A673 (cell line): Measurements from ENCODE around the gene ISG15. TPM values are rescaled to one million over a fixed set of nuclear protein-coding genes. Genes with fewer than 3 reads are reported as not detected.
A peak's percentile ranks its signal among the peaks of the same experiment; 100 is the strongest.

Experiments used
- BruUV-seq: library from RNA; stranded (reverse); fragments of 400-500 nt; replicated peaks from 2 replicates; lab custom pipeline; 2021; lab: Mats Ljungman, UMichigan
- CTCF ChIA-PET: fragments of 300-600 bp; sonication (Branson Sonifier 250); formaldehyde crosslinking; loops from one replicate; lab custom pipeline; 2022; ENCODE audit warnings: antibody characterized with exemption; lab: Charles Lee
- POLR2A ChIA-PET: fragments of 300-600 bp; sonication (Branson Sonifier 250); formaldehyde crosslinking; loops from one replicate; lab custom pipeline; 2022; ENCODE audit warnings: antibody characterized with exemption; ENCODE audit not compliant: low non-redundant PET; lab: Charles Lee
- DNase-seq: peaks from one replicate; pipeline ENCODE4 v3.0.0-alpha.2; 2015; ENCODE audit warnings: low spot score
- H3K27ac ChIP-seq: fragments of 200-600 bp; sonication (generic); 2 replicates; pipeline ENCODE4 v1.5.1; 2016; ENCODE audit warnings: mixed run types, low read depth, mild to moderate bottlenecking, mixed read lengths, antibody characterized with exemption, low read length; ENCODE audit not compliant: poor library complexity, severe bottlenecking
- H3K27me3 ChIP-seq: fragments of 200-600 bp; sonication (generic); replicated peaks from 2 replicates; pipeline ENCODE4 v1.6.1; 2017; ENCODE audit warnings: mixed run types, low read depth, mild to moderate bottlenecking, mixed read lengths, antibody characterized with exemption, low read length; ENCODE audit not compliant: insufficient read depth, poor library complexity
- H3K36me3 ChIP-seq: fragments of 200-600 bp; sonication (generic); 2 replicates; pipeline ENCODE4 v1.6.1; 2016; ENCODE audit warnings: mixed run types, mild to moderate bottlenecking, mixed read lengths, antibody characterized with exemption, low read length; ENCODE audit not compliant: insufficient read depth, poor library complexity, severe bottlenecking
- H3K4me1 ChIP-seq: fragments of 200-600 bp; sonication (generic); 2 replicates; pipeline ENCODE4 v1.6.1; 2017; ENCODE audit warnings: mixed run types, mild to moderate bottlenecking, mixed read lengths, antibody characterized with exemption, low read length; ENCODE audit not compliant: insufficient read depth, poor library complexity, severe bottlenecking
- H3K4me3 ChIP-seq: fragments of 200-600 bp; sonication (generic); 2 replicates; pipeline ENCODE4 v1.5.1; 2016; ENCODE audit warnings: low read depth, mixed run types, mild to moderate bottlenecking, mixed read lengths, low read length; ENCODE audit not compliant: poor library complexity, severe bottlenecking
- H3K9me3 ChIP-seq: fragments of 200-600 bp; sonication (generic); 2 replicates; pipeline ENCODE4 v1.6.1; 2016; ENCODE audit warnings: mixed run types, low read depth, mild to moderate bottlenecking, mixed read lengths, antibody characterized with exemption, low read length; ENCODE audit not compliant: poor library complexity, severe bottlenecking
- CTCF ChIP-seq: fragments of 300-800, 200-600 bp; sonication (generic); conservative IDR thresholded peaks from 2 replicates; pipeline ENCODE4 v1.5.1; 2017; ENCODE audit warnings: low read depth, mild to moderate bottlenecking, antibody characterized with exemption, low read length, moderate library complexity, mixed read lengths
- EZH2 ChIP-seq: fragments of 200-600 bp; sonication (generic); IDR thresholded peaks from 2 replicates; pipeline ENCODE4 v1.6.1; 2017; ENCODE audit warnings: borderline replicate concordance, low read depth, mild to moderate bottlenecking, mixed read lengths, antibody characterized with exemption, low read length; ENCODE audit not compliant: poor library complexity, severe bottlenecking
- intact Hi-C: fragments of 100-400 bp; cut with micrococcal nuclease; formaldehyde crosslinking; loops from one replicate; pipeline ENCODE4 v1.10.0; 2022; ENCODE audit not compliant: unreplicated experiment
- total RNA-seq: library from RNA; stranded (reverse); gene quantifications from 2 replicates; pipeline ENCODE4 v1.2.3, GENCODE V29; 2021

The ISG15 gene
- total RNA-seq, 1 experiment from 2014 or later, result 45.3 TPM

GRCh38 chr1:999725-1000356 lies 13.5 kb upstream of the ISG15 start, which contains the start of gene HES4:
Gene HES4, minus strand, starts transcription at chr1:1000097. Its CDS starts 124 bp downstream, at chr1:999973.
- TF ChIP-seq EZH2, result no peak
- no peak for TF ChIP-seq CTCF
- BruUV-seq, result no TSS peak
- Histone ChIP-seq H3K27me3 (no peaks in the 10 kb centered on the region), H3K4me1 (peaks cover 16% of the 10 kb centered on the region), H3K4me3 (peak within 1 kb of the TSS; percentile 70), H3K36me3 (no peaks in the 10 kb centered on the region), H3K27ac (peak within 1 kb of the TSS; percentile 98), H3K9me3 (no peaks in the 10 kb centered on the region)
- peak; percentile 95 for DNase-seq
- ChIA-PET CTCF (interaction anchor here (0.8 kb wide), 1 partner anchor 58 kb away, joined by 5 read pairs; no protein-coding TSS in a partner anchor), POLR2A (interaction anchor here (0.6 kb wide), 1 partner anchor 57 kb away, joined by 6 read pairs; no protein-coding TSS in a partner anchor)
- intact Hi-C loops, result loop anchor here (5.0 kb wide), 1 partner anchor 62 kb away; no protein-coding TSS in a partner anchor

GRCh38 chr1:1000357-1001056 lies 12.8 kb upstream of the ISG15 start:
- H3K4me3 ChIP-seq, result peak overlapping the region; percentile 70
- TF ChIP-seq EZH2 (no peak), CTCF (no peak)
- BruUV-seq, result TSS peak; percentile 63
- no peaks in the 10 kb centered on the region for H3K27me3 ChIP-seq
- ChIA-PET CTCF (interaction anchor here (0.9 to 3.0 kb wide), 2 partner anchors 13 to 19 kb away, joined by 3 to 14 read pairs; partner anchors contain the start of gene ISG15), POLR2A (no interaction called here)
- H3K27ac ChIP-seq, result peak overlapping the region; percentile 98
- intact Hi-C loops, result loop anchor here (5.0 kb wide), 1 partner anchor 62 kb away; no protein-coding TSS in a partner anchor
- peaks cover 18% of the 10 kb centered on the region for H3K4me1 ChIP-seq
- no peaks in the 10 kb centered on the region for H3K36me3 ChIP-seq
- peak; percentile 83 for DNase-seq
- no peaks in the 10 kb centered on the region for H3K9me3 ChIP-seq

- no TSS peak for BruUV-seq
- no peak for DNase-seq
- H3K27ac ChIP-seq, result peak overlapping the region; percentile 98
These were observed 12.1 kb upstream of the ISG15 start for GRCh38 chr1:1001057-1001783.

More at GRCh38 chr1:1001057-1001783, 12.1 kb upstream of the ISG15 start:
- Histone ChIP-seq H3K4me3 (peak overlapping the region; percentile 70), H3K36me3 (no peaks in the 10 kb centered on the region), H3K27me3 (no peaks in the 10 kb centered on the region), H3K4me1 (peaks cover 18% of the 10 kb centered on the region), H3K9me3 (no peaks in the 10 kb centered on the region)
- CTCF ChIA-PET, result interaction anchor here (0.9 to 3.0 kb wide), 2 partner anchors 13 to 18 kb away, joined by 3 to 14 read pairs; partner anchors contain the start of gene ISG15
- POLR2A ChIA-PET, result interaction anchor here (0.6 kb wide), 1 partner anchor 17 kb away, joined by 3 read pairs; no protein-coding TSS in a partner anchor
- intact Hi-C loops, result loop anchor here (5.0 kb wide), 1 partner anchor 61 kb away; no protein-coding TSS in a partner anchor
- TF ChIP-seq EZH2, result no peak
- no peak for TF ChIP-seq CTCF
